ENCODE data around the gene GSKIP. TPM values are rescaled to one million over a fixed set of nuclear protein-coding genes. Genes with fewer than 3 reads are reported as not detected.

Gene GSKIP
- total RNA-seq, 2 experiments from 2014 or later, result 21.8 to 21.9 TPM

DNA sequence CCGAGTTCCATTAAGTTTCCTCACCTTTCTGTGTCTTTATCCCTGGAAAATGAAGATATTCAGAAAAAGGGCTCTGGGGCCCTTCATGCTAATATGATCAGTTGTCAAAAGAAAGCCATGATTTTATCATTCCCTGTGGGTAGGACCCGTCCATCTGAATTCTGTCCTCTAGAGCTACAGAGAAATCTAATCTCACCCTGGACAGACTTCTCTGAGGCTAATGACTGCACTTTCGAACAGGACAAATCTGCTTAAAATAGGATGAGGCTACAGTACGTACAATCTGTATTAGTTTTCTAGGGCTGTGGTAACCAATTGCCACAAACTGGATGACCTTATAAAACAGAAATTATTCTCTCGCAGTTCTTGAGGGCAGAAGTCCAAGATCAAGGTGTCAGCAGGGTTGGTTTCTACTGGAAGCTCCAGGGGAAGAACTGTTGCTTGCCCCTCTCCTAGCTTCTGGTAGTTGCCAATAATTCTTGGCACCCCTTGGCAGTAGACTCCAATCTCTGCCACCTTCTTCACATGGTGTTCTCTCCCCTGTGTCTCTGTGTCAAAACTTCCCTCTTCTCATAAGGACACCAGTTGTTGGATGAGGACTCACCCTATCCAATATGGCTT, 29.9 kb downstream of the GSKIP start:
- Mint-ChIP-seq H3K36me3 (ENCODE audit: low read depth) (no peaks in the 10 kb centered on the region), H3K4me3 (peak overlapping the region; percentile 89), H3K27me3 (peaks cover 9% of the 10 kb centered on the region), H3K4me1 (ENCODE audit: low read depth) (peaks cover 6% of the 10 kb centered on the region), H3K27ac (no peak overlapping the region), H3K9me3 (no peaks in the 10 kb centered on the region)
- no peak for DNase-seq
- TF ChIP-seq, protein P1, sequence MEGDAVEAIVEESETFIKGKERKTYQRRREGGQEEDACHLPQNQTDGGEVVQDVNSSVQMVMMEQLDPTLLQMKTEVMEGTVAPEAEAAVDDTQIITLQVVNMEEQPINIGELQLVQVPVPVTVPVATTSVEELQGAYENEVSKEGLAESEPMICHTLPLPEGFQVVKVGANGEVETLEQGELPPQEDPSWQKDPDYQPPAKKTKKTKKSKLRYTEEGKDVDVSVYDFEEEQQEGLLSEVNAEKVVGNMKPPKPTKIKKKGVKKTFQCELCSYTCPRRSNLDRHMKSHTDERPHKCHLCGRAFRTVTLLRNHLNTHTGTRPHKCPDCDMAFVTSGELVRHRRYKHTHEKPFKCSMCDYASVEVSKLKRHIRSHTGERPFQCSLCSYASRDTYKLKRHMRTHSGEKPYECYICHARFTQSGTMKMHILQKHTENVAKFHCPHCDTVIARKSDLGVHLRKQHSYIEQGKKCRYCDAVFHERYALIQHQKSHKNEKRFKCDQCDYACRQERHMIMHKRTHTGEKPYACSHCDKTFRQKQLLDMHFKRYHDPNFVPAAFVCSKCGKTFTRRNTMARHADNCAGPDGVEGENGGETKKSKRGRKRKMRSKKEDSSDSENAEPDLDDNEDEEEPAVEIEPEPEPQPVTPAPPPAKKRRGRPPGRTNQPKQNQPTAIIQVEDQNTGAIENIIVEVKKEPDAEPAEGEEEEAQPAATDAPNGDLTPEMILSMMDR (IDR thresholded peaks at IDR 0.05), result no peak
- ChIA-PET CTCF (no interaction called here), POLR2A (interaction anchor here (3.2 kb wide), 1 partner anchor 30 kb away, joined by 12 read pairs; the partner anchor contains the start of genes ATG2B and GSKIP)
- intact Hi-C loops (cut with micrococcal nuclease), result loop anchor here (2.0 kb wide), 1 partner anchor 30 kb away; the partner anchor contains the start of genes ATG2B and GSKIP
- ATAC-seq, result no peak

DNA sequence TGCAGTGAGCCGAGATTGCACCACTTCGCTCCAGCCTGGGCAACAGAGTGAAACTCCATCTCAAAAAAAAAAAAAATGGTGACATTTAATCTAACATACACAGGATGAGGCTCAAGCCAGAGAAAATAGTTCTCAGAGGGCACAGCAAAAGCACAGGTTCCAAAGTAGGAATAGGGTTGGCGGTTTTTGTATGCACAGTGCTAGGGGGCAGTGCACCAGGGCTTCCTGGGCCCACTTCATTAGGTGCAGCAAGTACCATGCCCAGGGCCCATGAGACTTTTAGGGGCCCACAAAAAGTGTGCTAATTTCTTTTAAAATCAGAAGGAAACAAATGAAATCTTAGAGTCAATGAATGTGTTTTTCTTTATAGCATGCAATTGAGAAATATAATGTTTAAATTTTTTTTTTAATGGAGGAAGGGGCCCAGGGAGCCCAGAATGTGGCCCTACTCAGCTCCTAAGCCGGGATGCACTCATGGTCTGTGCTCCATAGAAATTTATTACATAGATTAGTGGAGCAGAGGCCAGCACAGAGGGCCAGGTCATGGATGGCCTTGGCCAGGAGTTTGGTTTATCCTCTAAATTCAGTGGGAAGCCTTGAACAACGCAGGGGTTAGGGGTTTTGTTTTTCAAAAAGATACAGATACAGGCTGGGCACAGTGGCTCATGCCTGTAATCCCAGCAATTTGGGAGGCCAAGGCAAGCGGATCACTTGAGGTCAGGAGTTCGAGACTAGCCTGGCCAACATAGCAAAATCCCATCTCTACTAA, 30.9 kb downstream of the GSKIP start:
- peaks cover 9% of the 10 kb centered on the region for H3K27me3 Mint-ChIP-seq
- intact Hi-C loops (cut with micrococcal nuclease), result no loop called here
- peaks cover 6% of the 10 kb centered on the region for H3K4me1 Mint-ChIP-seq (ENCODE audit: low read depth)
- H3K4me3 Mint-ChIP-seq, result no peak overlapping the region
- CTCF ChIA-PET, result no interaction called here
- H3K36me3 Mint-ChIP-seq (ENCODE audit: low read depth), result no peaks in the 10 kb centered on the region
- H3K27ac Mint-ChIP-seq, result no peak overlapping the region
- ATAC-seq, result no peak
- no peaks in the 10 kb centered on the region for H3K9me3 Mint-ChIP-seq
- DNase-seq, result no peak
- TF ChIP-seq, protein P1 (IDR thresholded peaks at IDR 0.05), result no peak
- POLR2A ChIA-PET, result no interaction called here

DNA sequence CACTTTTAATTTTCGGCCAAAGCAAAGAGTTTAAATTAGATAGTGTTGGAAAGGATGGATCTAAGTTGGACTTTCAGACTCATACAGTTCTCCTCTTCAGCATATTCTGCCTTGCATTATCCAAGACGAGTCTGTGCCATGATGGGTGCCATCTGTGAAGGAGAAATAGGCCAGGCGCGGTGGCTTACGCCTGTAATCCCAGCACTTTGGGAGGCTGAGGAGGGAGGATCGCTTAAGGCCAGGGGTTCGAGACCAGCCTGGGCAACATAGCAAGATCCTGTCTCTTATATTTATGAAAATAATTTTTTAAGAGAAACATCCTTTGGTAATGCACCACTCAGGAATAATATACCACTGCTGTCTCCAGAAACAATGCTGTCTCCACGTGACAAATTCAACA, 35.1 kb downstream of the GSKIP start:
- H3K4me3 Mint-ChIP-seq, result no peak overlapping the region
- peaks cover 3% of the 10 kb centered on the region for H3K27me3 Mint-ChIP-seq
- no peaks in the 10 kb centered on the region for H3K4me1 Mint-ChIP-seq (ENCODE audit: low read depth)
- intact Hi-C loops (cut with micrococcal nuclease), result no loop called here
- no peaks in the 10 kb centered on the region for H3K36me3 Mint-ChIP-seq (ENCODE audit: low read depth)
- H3K27ac Mint-ChIP-seq, result no peak overlapping the region
- ChIA-PET CTCF (no interaction called here), POLR2A (no interaction called here)
- DNase-seq (no peak), ATAC-seq (no peak)
- TF ChIP-seq, protein P1 (IDR thresholded peaks at IDR 0.05), result no peak
- no peaks in the 10 kb centered on the region for H3K9me3 Mint-ChIP-seq

DNA sequence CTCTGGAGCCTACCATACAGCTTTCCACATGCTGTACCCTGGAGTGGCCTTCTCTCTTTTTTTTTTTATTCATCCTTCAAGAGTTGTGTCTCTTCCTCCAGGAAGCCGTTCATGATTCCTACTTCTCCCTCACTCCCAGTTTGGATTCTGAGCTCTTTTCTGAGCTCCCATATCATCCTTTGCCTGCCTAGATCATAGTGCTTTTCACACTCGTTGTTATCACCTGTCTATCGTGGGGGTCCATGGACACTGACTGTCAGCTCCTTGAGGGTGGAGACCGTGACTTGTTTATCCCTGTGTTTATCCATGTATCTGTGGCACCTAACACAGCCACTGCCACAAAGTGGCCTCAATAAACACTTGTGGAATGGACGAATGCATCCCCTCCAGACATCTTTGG, 35.6 kb downstream of the GSKIP start:
- no peaks in the 10 kb centered on the region for H3K4me1 Mint-ChIP-seq (ENCODE audit: low read depth)
- H3K36me3 Mint-ChIP-seq (ENCODE audit: low read depth), result no peaks in the 10 kb centered on the region
- POLR2A ChIA-PET, result no interaction called here
- TF ChIP-seq, protein P1 (IDR thresholded peaks at IDR 0.05), result no peak
- H3K27me3 Mint-ChIP-seq, result peaks cover 3% of the 10 kb centered on the region
- H3K4me3 Mint-ChIP-seq, result no peak overlapping the region
- H3K9me3 Mint-ChIP-seq, result no peaks in the 10 kb centered on the region
- DNase-seq (no peak), ATAC-seq (no peak)
- H3K27ac Mint-ChIP-seq, result no peak overlapping the region
- CTCF ChIA-PET, result no interaction called here
- intact Hi-C loops (cut with micrococcal nuclease), result no loop called here

DNA sequence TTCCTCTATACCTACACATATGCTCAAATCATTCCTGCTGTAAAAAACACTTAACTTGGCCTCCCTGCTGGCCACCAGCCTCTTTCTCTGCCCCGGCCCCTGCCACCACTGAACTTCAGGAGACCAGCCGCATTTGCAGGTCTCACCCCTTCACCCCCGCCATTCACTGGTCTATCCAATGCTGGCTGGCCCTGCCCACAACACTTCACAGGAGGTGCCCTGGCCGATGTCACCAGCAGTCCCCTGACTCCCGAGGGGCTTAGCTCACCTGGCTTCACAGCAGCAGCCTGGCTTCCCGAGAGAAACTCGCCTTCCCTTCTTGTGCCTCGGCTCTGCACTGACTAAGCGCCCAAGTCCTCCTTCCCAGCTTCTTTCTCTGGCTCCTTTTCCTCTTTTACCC, 36.1 kb downstream of the GSKIP start:
- no peaks in the 10 kb centered on the region for H3K4me1 Mint-ChIP-seq (ENCODE audit: low read depth)
- H3K36me3 Mint-ChIP-seq (ENCODE audit: low read depth), result no peaks in the 10 kb centered on the region
- H3K9me3 Mint-ChIP-seq, result no peaks in the 10 kb centered on the region
- ATAC-seq, result no peak
- DNase-seq, result no peak
- TF ChIP-seq, protein P1 (IDR thresholded peaks at IDR 0.05), result no peak
- H3K4me3 Mint-ChIP-seq, result no peak overlapping the region
- ChIA-PET CTCF (no interaction called here), POLR2A (no interaction called here)
- H3K27me3 Mint-ChIP-seq, result peaks cover 3% of the 10 kb centered on the region
- no peak overlapping the region for H3K27ac Mint-ChIP-seq
- intact Hi-C loops (cut with micrococcal nuclease), result no loop called here

All from activated CD8-positive, alpha-beta T cell treated with anti-CD3 and anti-CD28 coated beads for 36 hours (primary cell).